Cardiac septum (tissue), 1 donor: ENCODE measurements around the gene VAPA. TPM values are rescaled to one million over a fixed set of nuclear protein-coding genes. Genes with fewer than 3 reads are reported as not detected.
"Not testable (repeated sequence)": the region's sequence is repeated elsewhere in the genome, so short reads cannot be mapped to it uniquely, and the experiment has no call there.

ENCODE experiments used
- DNase-seq: peaks from one replicate; pipeline ENCODE4 v3.0.0-alpha.2; 2020; ENCODE audit warnings: low spot score
- intact Hi-C: fragments of 100-400 bp; cut with DNase I; formaldehyde crosslinking; loops from one replicate; pipeline ENCODE4 v1.14.0; 2022
- total RNA-seq: library from RNA; stranded (reverse); fragmentation: NEBNext Ultra II Directional; extraction: Animal tissue kit (Norgen Biotek cat#: 25700); gene quantifications from one replicate; pipeline ENCODE4 v1.2.1, GENCODE V29; 2021
- donor health status: DM: no; HTN: no; CAD: no.

Gene VAPA
- total RNA-seq, 1 donor from 2014 or later, result 232 TPM

GRCh38 chr18:9910071-9910470 is 3.7 kb upstream of the VAPA start:
- intact Hi-C loops, result loop anchor here (5.0 to 10.0 kb wide), 2 partner anchors 33 to 295 kb away; partner anchors contain the start of gene PPP4R1
- no peak for DNase-seq

- no peak for DNase-seq
- intact Hi-C loops, result loop anchor here (5.0 to 10.0 kb wide), 2 partner anchors 33 to 296 kb away; partner anchors contain the start of gene PPP4R1
These were observed 3.2 kb upstream of the VAPA start for GRCh38 chr18:9910661-9911060.

- intact Hi-C loops, result loop anchor here (5.0 to 10.0 kb wide), 2 partner anchors 34 to 296 kb away; partner anchors contain the start of gene PPP4R1
- no peak for DNase-seq
These were observed 2.6 kb upstream of the VAPA start for GRCh38 chr18:9911226-9911625.

GRCh38 chr18:9912285-9912684 is 1.5 kb upstream of the VAPA start:
- DNase-seq, result not testable (repeated sequence)
- intact Hi-C loops, result loop anchor here (2.0 to 10.0 kb wide), 3 partner anchors 35 to 297 kb away; partner anchors contain the start of genes PPP4R1 and RAB31

- DNase-seq, result no peak
- intact Hi-C loops, result loop anchor here (2.0 to 10.0 kb wide), 3 partner anchors 36 to 298 kb away; partner anchors contain the start of genes PPP4R1 and RAB31
These were observed 678 bp upstream of the VAPA start for GRCh38 chr18:9913151-9913525.

GRCh38 chr18:9914334-9914583 is 443 bp downstream of the VAPA start:
- intact Hi-C loops, result loop anchor here (5.0 to 10.0 kb wide), 2 partner anchors 37 to 299 kb away; partner anchors contain the start of gene PPP4R1
- no peak for DNase-seq

- intact Hi-C loops, result loop anchor here (5.0 to 10.0 kb wide), 2 partner anchors 37 to 300 kb away; partner anchors contain the start of gene PPP4R1
- peak; percentile 83 for DNase-seq
These were observed 921 bp downstream of the VAPA start for GRCh38 chr18:9914584-9915290.

GRCh38 chr18:9915291-9916076 is 1.7 kb downstream of the VAPA start:
- no peak for DNase-seq
- intact Hi-C loops, result loop anchor here (10.0 kb wide), 1 partner anchor 301 kb away; the partner anchor contains the start of gene PPP4R1

- DNase-seq, result no peak
- intact Hi-C loops, result loop anchor here (10.0 kb wide), 1 partner anchor 301 kb away; the partner anchor contains the start of gene PPP4R1
These were observed 2.3 kb downstream of the VAPA start for GRCh38 chr18:9916077-9916639.

- intact Hi-C loops, result loop anchor here (10.0 kb wide), 1 partner anchor 302 kb away; the partner anchor contains the start of gene PPP4R1
- no peak for DNase-seq
These were observed 3.0 kb downstream of the VAPA start for GRCh38 chr18:9916808-9917207.

GRCh38 chr18:9918016-9918680 is 4.3 kb downstream of the VAPA start:
- no peak for DNase-seq
- intact Hi-C loops, result loop anchor here (10.0 kb wide), 1 partner anchor 303 kb away; the partner anchor contains the start of gene PPP4R1

- intact Hi-C loops, result loop anchor here (10.0 kb wide), 1 partner anchor 305 kb away; the partner anchor contains the start of gene PPP4R1
- DNase-seq, result no peak
These were observed 5.9 kb downstream of the VAPA start for GRCh38 chr18:9919564-9920232.

- no peak for DNase-seq
- intact Hi-C loops, result no loop called here
These were observed 8.9 kb downstream of the VAPA start for GRCh38 chr18:9922592-9923311.

GRCh38 chr18:9924371-9924943 is 10.6 kb downstream of the VAPA start:
- intact Hi-C loops, result no loop called here
- no peak for DNase-seq

GRCh38 chr18:9925369-9925768 is 11.6 kb downstream of the VAPA start:
- intact Hi-C loops, result no loop called here
- no peak for DNase-seq

- no peak for DNase-seq
- intact Hi-C loops, result no loop called here
These were observed 12.0 kb downstream of the VAPA start for GRCh38 chr18:9925795-9926194.

- no peak for DNase-seq
- intact Hi-C loops, result no loop called here
These were observed 12.5 kb downstream of the VAPA start for GRCh38 chr18:9926223-9926894.
